ENCODE data around the gene PIP5K1B.

PIP5K1B gene

DNA sequence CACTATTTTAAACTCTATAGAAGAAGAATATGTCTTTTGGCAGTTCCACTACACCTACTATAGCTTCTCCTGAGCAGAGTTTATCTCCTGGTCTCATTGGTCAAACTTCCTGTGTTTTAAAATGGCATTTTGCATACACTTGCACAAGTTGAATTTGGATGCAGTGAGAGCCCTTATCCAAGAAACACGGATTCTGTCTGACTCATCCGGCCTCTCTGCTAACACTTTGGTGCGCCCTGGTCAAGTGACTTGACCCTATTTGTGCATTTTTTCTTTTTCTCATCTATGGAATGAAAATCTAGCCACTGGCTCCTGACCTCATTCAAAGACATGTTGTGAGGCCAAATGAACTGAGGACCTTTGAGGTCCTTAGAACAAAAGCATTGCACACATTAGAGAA, 20.0 kb downstream of the PIP5K1B start:
- Histone ChIP-seq H3K27me3 (ENCODE audit: insufficient read depth, insufficient read length) (no peaks in the 10 kb centered on the region), H3K36me3 (ENCODE audit: insufficient read depth, insufficient read length, low read length) (no peaks in the 10 kb centered on the region), H3K9ac (ENCODE audit: insufficient read length, low read depth) (no peak overlapping the region), H3K4me3 (ENCODE audit: insufficient read length, low read depth) (no peak overlapping the region), H3K9me3 (ENCODE audit: insufficient read depth, low read length) (no peaks in the 10 kb centered on the region), H3K4me1 (ENCODE audit: insufficient read depth, insufficient read length) (no peaks in the 10 kb centered on the region)
- TF ChIP-seq YY1 (IDR thresholded peaks at IDR 0.05; ENCODE audit: insufficient read depth, insufficient read length): no peak
- no peak for TF ChIP-seq SUZ12 (IDR thresholded peaks at IDR 0.05; ENCODE audit: extremely low read depth, insufficient read depth, insufficient read length)
- no peak for TF ChIP-seq ZNF274 (IDR thresholded peaks at IDR 0.05; ENCODE audit: low read depth, low read length)
- DNase-seq (ENCODE audit: low read depth, low spot score): no peak

DNA sequence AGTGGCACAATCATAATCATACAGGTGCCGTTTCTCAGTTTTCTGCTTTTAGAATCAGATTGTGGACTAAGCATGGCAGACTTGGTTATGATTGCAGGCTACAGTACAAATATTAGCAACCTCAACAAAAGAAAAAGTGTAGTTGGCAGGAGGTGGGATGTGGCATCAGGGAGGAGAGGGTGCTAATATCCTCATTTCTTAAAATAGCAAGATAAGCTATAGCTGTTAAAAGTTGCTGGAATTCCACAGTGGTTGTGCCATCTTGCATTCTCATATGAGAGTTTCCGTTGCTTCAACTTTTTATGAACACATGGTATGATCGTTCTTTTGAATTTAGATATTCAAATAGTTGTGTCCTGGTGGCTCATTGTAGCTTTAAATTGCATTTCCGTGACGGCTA, 21.4 kb downstream of the PIP5K1B start:
- no peaks in the 10 kb centered on the region for H3K4me1 ChIP-seq (ENCODE audit: insufficient read depth, insufficient read length)
- H3K36me3 ChIP-seq (ENCODE audit: insufficient read depth, insufficient read length, low read length): no peaks in the 10 kb centered on the region
- no peak overlapping the region for H3K9ac ChIP-seq (ENCODE audit: insufficient read length, low read depth)
- no peak for DNase-seq (ENCODE audit: low read depth, low spot score)
- no peak overlapping the region for H3K4me3 ChIP-seq (ENCODE audit: insufficient read length, low read depth)
- no peaks in the 10 kb centered on the region for H3K9me3 ChIP-seq (ENCODE audit: insufficient read depth, low read length)
- no peaks in the 10 kb centered on the region for H3K27me3 ChIP-seq (ENCODE audit: insufficient read depth, insufficient read length)
- TF ChIP-seq ZNF274 (IDR thresholded peaks at IDR 0.05; ENCODE audit: low read depth, low read length) (no peak), YY1 (IDR thresholded peaks at IDR 0.05; ENCODE audit: insufficient read depth, insufficient read length) (no peak), SUZ12 (IDR thresholded peaks at IDR 0.05; ENCODE audit: extremely low read depth, insufficient read depth, insufficient read length) (no peak)

DNA sequence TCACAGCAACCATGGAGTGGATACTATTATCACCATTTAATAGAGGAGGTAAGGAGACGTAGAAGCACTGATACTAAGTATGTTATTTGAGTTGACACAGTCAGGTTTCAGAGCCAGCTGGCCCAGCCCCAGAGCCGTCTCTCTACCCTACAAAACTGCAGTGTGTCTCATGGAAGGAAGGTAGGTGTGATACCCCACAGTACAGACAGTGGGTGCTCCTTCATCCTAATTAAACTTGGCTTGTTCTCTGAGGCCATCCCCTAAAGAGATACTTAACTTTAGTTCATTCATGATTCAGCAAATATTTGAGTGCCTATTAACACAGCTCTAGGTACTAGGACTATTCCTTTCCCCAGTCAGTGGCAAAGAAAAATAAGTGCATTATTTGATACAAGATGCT, 22.6 kb downstream of the PIP5K1B start:
- Histone ChIP-seq H3K4me3 (ENCODE audit: insufficient read length, low read depth) (no peak overlapping the region), H3K4me1 (ENCODE audit: insufficient read depth, insufficient read length) (no peaks in the 10 kb centered on the region), H3K27me3 (ENCODE audit: insufficient read depth, insufficient read length) (no peaks in the 10 kb centered on the region), H3K9me3 (ENCODE audit: insufficient read depth, low read length) (no peaks in the 10 kb centered on the region), H3K9ac (ENCODE audit: insufficient read length, low read depth) (no peak overlapping the region), H3K36me3 (ENCODE audit: insufficient read depth, insufficient read length, low read length) (no peaks in the 10 kb centered on the region)
- DNase-seq (ENCODE audit: low read depth, low spot score): no peak
- TF ChIP-seq ZNF274 (IDR thresholded peaks at IDR 0.05; ENCODE audit: low read depth, low read length) (no peak), YY1 (IDR thresholded peaks at IDR 0.05; ENCODE audit: insufficient read depth, insufficient read length) (no peak), SUZ12 (IDR thresholded peaks at IDR 0.05; ENCODE audit: extremely low read depth, insufficient read depth, insufficient read length) (no peak)

DNA sequence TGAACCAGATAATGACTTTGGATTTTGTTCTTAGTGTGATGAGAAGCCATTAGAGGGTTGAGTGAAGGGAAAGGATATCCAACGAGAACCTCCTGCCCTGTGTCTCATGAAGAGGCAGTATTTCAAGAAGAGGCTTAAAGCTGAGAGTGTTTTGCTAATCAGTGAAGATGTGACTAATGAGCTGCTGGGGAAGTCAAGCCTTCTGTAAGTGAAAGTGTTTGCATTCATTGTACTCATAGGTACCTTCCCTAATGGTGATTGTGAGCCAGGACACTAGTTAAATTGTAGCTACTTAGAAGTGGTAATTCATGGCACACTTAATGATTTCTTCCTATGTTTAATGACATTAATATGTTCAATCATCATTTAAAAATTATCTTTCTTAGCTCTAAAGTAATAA, 23.7 kb downstream of the PIP5K1B start:
- Histone ChIP-seq H3K4me3 (ENCODE audit: insufficient read length, low read depth) (no peak overlapping the region), H3K36me3 (ENCODE audit: insufficient read depth, insufficient read length, low read length) (no peaks in the 10 kb centered on the region), H3K9ac (ENCODE audit: insufficient read length, low read depth) (no peak overlapping the region), H3K4me1 (ENCODE audit: insufficient read depth, insufficient read length) (no peaks in the 10 kb centered on the region), H3K9me3 (ENCODE audit: insufficient read depth, low read length) (no peaks in the 10 kb centered on the region), H3K27me3 (ENCODE audit: insufficient read depth, insufficient read length) (no peaks in the 10 kb centered on the region)
- DNase-seq (ENCODE audit: low read depth, low spot score): no peak
- TF ChIP-seq ZNF274 (IDR thresholded peaks at IDR 0.05; ENCODE audit: low read depth, low read length) (no peak), SUZ12 (IDR thresholded peaks at IDR 0.05; ENCODE audit: extremely low read depth, insufficient read depth, insufficient read length) (no peak), YY1 (IDR thresholded peaks at IDR 0.05; ENCODE audit: insufficient read depth, insufficient read length) (no peak)

DNA sequence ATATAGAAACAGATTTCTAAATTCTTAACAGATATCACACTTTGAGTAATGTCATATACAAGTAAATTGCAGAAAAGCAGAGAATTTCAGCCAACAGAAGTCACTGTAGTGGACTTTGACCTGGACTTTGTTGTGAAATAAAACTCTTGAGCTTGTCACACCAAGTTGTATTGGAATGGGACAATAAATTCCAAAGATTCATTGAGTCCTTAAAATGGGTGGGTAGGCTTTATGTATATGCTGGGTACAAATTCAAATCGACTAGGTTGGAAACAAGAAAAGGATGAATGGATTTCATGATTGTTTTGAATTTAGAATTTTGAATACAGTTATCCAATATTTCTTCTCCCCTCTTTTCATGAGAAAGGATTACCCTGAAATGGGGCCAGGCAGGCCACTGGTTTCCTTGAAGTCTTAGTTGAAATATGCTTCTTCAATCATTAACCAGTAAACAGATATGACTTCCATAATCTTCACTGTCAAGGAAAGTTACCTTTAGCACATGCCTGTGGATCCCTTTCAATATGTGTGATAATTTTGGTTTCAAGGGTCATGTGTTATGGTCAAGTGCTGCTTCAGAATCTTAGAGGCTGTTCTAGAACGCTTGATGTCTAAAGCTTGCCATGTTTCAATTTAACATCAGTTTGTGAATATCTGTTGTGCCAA, 25.7 kb downstream of the PIP5K1B start:
- H3K9ac ChIP-seq (ENCODE audit: insufficient read length, low read depth): no peak overlapping the region
- H3K4me1 ChIP-seq (ENCODE audit: insufficient read depth, insufficient read length): no peaks in the 10 kb centered on the region
- no peaks in the 10 kb centered on the region for H3K9me3 ChIP-seq (ENCODE audit: insufficient read depth, low read length)
- no peaks in the 10 kb centered on the region for H3K36me3 ChIP-seq (ENCODE audit: insufficient read depth, insufficient read length, low read length)
- DNase-seq (ENCODE audit: low read depth, low spot score): no peak
- no peak for TF ChIP-seq ZNF274 (IDR thresholded peaks at IDR 0.05; ENCODE audit: low read depth, low read length)
- TF ChIP-seq YY1 (IDR thresholded peaks at IDR 0.05; ENCODE audit: insufficient read depth, insufficient read length): no peak
- no peak for TF ChIP-seq SUZ12 (IDR thresholded peaks at IDR 0.05; ENCODE audit: extremely low read depth, insufficient read depth, insufficient read length)
- H3K27me3 ChIP-seq (ENCODE audit: insufficient read depth, insufficient read length): no peaks in the 10 kb centered on the region
- no peak overlapping the region for H3K4me3 ChIP-seq (ENCODE audit: insufficient read length, low read depth)

DNA sequence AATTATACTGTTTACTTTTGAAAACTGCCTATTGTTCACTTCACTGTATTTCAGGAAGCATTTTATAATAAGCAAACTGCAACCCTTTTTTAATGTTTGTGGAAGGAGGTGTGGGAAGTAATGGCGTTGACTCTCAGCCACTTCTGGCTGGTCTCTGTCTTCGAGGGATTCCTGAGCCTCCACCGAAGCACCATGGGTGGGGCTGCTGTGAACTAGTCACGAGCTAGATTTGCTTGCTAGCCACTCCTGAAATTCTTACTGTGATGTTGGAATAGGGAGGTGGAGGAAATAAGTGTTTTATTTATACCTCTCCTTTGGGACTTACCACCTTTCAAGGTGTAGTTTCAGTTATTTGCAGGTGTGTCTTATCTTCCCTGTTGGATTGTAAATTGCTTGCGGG, 26.8 kb downstream of the PIP5K1B start:
- H3K9me3 ChIP-seq (ENCODE audit: insufficient read depth, low read length): no peaks in the 10 kb centered on the region
- H3K36me3 ChIP-seq (ENCODE audit: insufficient read depth, insufficient read length, low read length): no peaks in the 10 kb centered on the region
- H3K4me1 ChIP-seq (ENCODE audit: insufficient read depth, insufficient read length): no peaks in the 10 kb centered on the region
- H3K27me3 ChIP-seq (ENCODE audit: insufficient read depth, insufficient read length): no peaks in the 10 kb centered on the region
- no peak overlapping the region for H3K4me3 ChIP-seq (ENCODE audit: insufficient read length, low read depth)
- no peak overlapping the region for H3K9ac ChIP-seq (ENCODE audit: insufficient read length, low read depth)
- TF ChIP-seq ZNF274 (IDR thresholded peaks at IDR 0.05; ENCODE audit: low read depth, low read length) (no peak), YY1 (IDR thresholded peaks at IDR 0.05; ENCODE audit: insufficient read depth, insufficient read length) (no peak), SUZ12 (IDR thresholded peaks at IDR 0.05; ENCODE audit: extremely low read depth, insufficient read depth, insufficient read length) (no peak)
- no peak for DNase-seq (ENCODE audit: low read depth, low spot score)

DNA sequence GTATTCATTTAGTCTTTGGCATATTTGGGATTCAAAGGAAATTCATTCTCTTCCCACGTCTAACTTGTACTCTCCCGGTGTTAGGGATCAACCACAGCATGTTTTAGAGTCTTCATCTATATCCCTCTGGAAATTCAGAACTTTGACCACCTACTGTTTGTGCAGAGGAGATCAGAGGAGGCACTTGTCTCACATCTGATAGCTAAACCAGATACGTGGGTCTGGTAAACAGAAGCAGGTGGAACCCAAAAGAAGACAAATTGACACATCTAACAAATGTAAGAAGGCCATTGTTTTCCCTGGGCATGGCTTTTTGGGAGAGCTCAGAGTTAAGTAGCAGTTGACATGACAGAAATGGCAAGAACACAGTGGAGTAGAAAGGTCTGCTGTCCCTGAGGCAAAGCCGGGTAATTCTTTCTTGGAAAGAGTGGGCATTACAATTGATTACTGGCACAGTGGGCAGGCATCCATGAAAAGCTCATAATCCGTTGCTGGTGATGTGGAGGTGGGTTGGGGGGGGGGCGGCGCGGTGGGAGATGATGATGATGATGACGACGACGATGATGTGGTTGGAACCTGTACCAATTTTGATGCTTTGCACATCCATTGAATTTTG, 27.5 kb downstream of the PIP5K1B start:
- H3K36me3 ChIP-seq (ENCODE audit: insufficient read depth, insufficient read length, low read length): no peaks in the 10 kb centered on the region
- no peaks in the 10 kb centered on the region for H3K4me1 ChIP-seq (ENCODE audit: insufficient read depth, insufficient read length)
- H3K4me3 ChIP-seq (ENCODE audit: insufficient read length, low read depth): no peak overlapping the region
- TF ChIP-seq YY1 (IDR thresholded peaks at IDR 0.05; ENCODE audit: insufficient read depth, insufficient read length): no peak
- TF ChIP-seq SUZ12 (IDR thresholded peaks at IDR 0.05; ENCODE audit: extremely low read depth, insufficient read depth, insufficient read length): no peak
- no peak for TF ChIP-seq ZNF274 (IDR thresholded peaks at IDR 0.05; ENCODE audit: low read depth, low read length)
- H3K9me3 ChIP-seq (ENCODE audit: insufficient read depth, low read length): no peaks in the 10 kb centered on the region
- H3K9ac ChIP-seq (ENCODE audit: insufficient read length, low read depth): no peak overlapping the region
- no peak for DNase-seq (ENCODE audit: low read depth, low spot score)
- no peaks in the 10 kb centered on the region for H3K27me3 ChIP-seq (ENCODE audit: insufficient read depth, insufficient read length)

Measured in NT2/D1 (cell line).